HCT116 (cell line): ENCODE data around the gene RCOR1.

Source experiments
- JUND ChIP-seq: IDR thresholded peaks from 2 replicates; pipeline ENCODE4 v1.6.1; 2012
- POLR2A ChIP-seq: IDR thresholded peaks from 2 replicates; pipeline ENCODE4 v1.7.0; 2011; ENCODE audit warnings: borderline replicate concordance; ENCODE audit not compliant: insufficient read depth, insufficient read length; ENCODE audit errors: extremely low read depth
- TF ChIP-seq, protein P1 (sequence below), 3 experiments: fragments of 200-600 bp in 1 of 3; sonication (generic) in 1 of 3; IDR thresholded peaks in 2 of 3; conservative IDR thresholded peaks in 1 of 3; 2 replicates each; pipeline ENCODE4 v1.5.1; 2012 to 2017; ENCODE audit warnings: low read depth in 2 of 3, low read length in 2 of 3, antibody characterized with exemption in 1 of 3, borderline replicate concordance in 1 of 3, control low read depth in 1 of 3, mild to moderate bottlenecking in 1 of 3, mixed read lengths in 1 of 3, mixed run types in 1 of 3, moderate library complexity in 1 of 3; ENCODE audit not compliant: insufficient read depth in 1 of 3

DNA sequence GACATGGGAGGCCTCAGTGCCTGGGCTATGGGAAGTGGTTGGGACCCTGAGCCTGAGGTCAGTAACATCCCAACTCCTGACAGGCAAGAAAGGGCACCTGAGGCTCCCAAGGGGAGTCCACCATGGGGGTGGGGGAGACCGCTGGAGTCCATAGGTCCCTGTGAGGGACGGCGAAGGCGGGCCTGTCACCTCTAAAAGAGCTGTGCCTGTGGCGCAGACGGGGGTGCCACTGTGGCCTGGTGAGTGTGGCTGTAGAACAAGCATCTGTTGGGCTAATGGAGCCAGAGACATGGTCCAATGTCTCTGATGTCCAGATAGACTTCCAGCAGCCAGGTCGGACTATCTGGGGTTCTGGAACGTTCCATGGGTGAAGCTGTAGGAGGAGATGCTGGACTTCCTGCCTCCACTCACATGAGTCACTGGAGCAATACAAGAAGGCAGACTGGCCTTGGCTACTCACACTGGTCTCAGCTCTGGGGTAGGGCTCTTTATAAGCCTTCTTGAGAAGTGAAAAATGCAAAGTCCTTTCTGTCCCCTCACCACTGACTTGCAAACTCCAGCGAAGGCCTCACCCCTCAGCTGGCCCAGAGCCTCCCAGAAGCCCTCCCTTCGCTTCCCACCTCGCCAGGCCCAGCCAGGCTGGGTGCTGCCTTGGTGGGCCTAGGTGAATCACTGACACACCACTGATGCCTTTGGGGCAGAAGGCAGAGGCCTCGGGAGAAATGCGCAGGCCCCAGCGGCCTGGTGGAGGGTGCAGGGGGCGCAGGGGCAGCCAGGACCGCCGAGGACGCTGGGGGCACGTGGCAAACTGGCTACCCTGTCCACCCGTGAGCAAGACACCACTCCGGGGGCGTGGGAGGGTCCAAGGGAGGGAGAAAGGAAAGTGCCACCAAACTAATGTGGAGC is 183.7 kb downstream of the RCOR1 start:
- TF ChIP-seq, protein P1, sequence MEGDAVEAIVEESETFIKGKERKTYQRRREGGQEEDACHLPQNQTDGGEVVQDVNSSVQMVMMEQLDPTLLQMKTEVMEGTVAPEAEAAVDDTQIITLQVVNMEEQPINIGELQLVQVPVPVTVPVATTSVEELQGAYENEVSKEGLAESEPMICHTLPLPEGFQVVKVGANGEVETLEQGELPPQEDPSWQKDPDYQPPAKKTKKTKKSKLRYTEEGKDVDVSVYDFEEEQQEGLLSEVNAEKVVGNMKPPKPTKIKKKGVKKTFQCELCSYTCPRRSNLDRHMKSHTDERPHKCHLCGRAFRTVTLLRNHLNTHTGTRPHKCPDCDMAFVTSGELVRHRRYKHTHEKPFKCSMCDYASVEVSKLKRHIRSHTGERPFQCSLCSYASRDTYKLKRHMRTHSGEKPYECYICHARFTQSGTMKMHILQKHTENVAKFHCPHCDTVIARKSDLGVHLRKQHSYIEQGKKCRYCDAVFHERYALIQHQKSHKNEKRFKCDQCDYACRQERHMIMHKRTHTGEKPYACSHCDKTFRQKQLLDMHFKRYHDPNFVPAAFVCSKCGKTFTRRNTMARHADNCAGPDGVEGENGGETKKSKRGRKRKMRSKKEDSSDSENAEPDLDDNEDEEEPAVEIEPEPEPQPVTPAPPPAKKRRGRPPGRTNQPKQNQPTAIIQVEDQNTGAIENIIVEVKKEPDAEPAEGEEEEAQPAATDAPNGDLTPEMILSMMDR (IDR thresholded peaks at IDR 0.05 in 2 of 3, conservative IDR thresholded peaks at IDR 0.05 in 1 of 3; ENCODE audit: borderline replicate concordance in 1 of 3, insufficient read depth in 1 of 3, low read depth in 2 of 3, low read length in 2 of 3): no peak
- TF ChIP-seq POLR2A (no peak), JUND (no peak)
